GM12801 (cell line): ENCODE data around the gene SDR42E2.

Experiments
- CTCF ChIP-seq: IDR thresholded peaks from one replicate; pipeline ENCODE4 v1.5.1; 2011; ENCODE audit warnings: control low read depth; ENCODE audit not compliant: insufficient read length; ENCODE audit errors: extremely low read depth

The SDR42E2 gene

GRCh38 chr16:22214402-22214801, 52.1 kb downstream of the SDR42E2 start:
- TF ChIP-seq CTCF = no peak

- TF ChIP-seq CTCF = no peak
Observed at GRCh38 chr16:22214889-22215288, 52.6 kb downstream of the SDR42E2 start.

- TF ChIP-seq CTCF = no peak
Observed at GRCh38 chr16:22216191-22216831, 54.0 kb downstream of the SDR42E2 start.

- no peak for TF ChIP-seq CTCF
Observed at GRCh38 chr16:22217890-22218730, 55.8 kb downstream of the SDR42E2 start.

- no peak for TF ChIP-seq CTCF
Observed at GRCh38 chr16:22219389-22220068, 57.2 kb downstream of the SDR42E2 start.

- no peak for TF ChIP-seq CTCF
Observed at GRCh38 chr16:22220069-22220440, 57.7 kb downstream of the SDR42E2 start.

- no peak for TF ChIP-seq CTCF
Observed at GRCh38 chr16:22220714-22221113, 58.4 kb downstream of the SDR42E2 start.
